ENCODE data around the gene DAP.
"Not testable (repeated sequence)": the region's sequence is repeated elsewhere in the genome, so short reads cannot be mapped to it uniquely, and the experiment has no call there.

The DAP gene

DNA sequence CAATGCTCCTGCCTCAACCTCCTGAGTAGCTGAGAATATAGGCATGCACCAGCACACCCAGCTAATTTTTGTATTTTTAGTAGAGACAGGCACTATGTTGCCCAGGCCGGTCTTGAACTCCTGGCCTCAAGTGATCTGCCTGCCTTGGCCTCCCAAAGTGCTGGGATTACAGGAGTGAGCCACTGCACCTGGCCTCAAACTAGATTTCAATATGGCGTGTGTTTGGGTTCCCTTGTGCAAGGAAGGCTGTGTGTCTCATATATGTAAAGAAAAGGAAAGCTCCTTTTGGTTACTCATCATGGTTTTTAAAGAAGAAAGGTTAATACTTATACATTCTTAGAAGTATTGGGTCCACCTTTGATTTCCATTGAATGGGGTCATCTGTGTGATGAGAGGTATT is 126.5 kb downstream of the DAP start:
- TF ChIP-seq, protein P1, sequence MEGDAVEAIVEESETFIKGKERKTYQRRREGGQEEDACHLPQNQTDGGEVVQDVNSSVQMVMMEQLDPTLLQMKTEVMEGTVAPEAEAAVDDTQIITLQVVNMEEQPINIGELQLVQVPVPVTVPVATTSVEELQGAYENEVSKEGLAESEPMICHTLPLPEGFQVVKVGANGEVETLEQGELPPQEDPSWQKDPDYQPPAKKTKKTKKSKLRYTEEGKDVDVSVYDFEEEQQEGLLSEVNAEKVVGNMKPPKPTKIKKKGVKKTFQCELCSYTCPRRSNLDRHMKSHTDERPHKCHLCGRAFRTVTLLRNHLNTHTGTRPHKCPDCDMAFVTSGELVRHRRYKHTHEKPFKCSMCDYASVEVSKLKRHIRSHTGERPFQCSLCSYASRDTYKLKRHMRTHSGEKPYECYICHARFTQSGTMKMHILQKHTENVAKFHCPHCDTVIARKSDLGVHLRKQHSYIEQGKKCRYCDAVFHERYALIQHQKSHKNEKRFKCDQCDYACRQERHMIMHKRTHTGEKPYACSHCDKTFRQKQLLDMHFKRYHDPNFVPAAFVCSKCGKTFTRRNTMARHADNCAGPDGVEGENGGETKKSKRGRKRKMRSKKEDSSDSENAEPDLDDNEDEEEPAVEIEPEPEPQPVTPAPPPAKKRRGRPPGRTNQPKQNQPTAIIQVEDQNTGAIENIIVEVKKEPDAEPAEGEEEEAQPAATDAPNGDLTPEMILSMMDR (IDR thresholded peaks at IDR 0.05; ENCODE audit: insufficient read depth, low read length, missing control alignments): no peak
- CTCF ChIA-PET: interaction anchor here (1.1 to 3.3 kb wide), 6 partner anchors 22 to 192 kb away, joined by 3 to 17 read pairs (median 4); no protein-coding TSS in a partner anchor
- H3K4me3 ChIP-seq (ENCODE audit: low read depth, low read length): no peak overlapping the region
- POLR2A ChIA-PET: no interaction called here
- no peak for DNase-seq (ENCODE audit: low read depth, low spot score)

DNA sequence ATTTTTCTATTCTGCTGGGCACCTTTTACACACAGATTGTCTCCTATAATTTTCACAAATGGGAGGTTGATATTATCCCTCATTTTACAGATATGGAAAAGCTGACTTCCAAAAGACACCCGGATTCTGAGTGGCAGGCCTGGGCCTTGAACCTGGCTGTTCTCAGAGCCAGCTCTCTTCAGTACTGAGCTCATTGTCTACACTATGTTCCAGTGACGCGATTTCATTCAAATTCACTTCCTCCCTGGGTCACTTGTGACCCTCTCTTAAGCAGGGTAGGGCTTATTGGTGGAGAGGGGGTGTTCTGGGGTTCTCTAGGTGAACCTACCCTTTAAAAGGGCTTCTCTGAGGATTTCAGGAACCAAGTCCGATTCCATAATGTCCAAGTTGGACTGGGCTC is 127.0 kb downstream of the DAP start:
- ChIA-PET POLR2A (no interaction called here), CTCF (interaction anchor here (1.0 to 2.7 kb wide), 4 partner anchors 22 to 182 kb away, joined by 3 to 12 read pairs (median 3); no protein-coding TSS in a partner anchor)

DNA sequence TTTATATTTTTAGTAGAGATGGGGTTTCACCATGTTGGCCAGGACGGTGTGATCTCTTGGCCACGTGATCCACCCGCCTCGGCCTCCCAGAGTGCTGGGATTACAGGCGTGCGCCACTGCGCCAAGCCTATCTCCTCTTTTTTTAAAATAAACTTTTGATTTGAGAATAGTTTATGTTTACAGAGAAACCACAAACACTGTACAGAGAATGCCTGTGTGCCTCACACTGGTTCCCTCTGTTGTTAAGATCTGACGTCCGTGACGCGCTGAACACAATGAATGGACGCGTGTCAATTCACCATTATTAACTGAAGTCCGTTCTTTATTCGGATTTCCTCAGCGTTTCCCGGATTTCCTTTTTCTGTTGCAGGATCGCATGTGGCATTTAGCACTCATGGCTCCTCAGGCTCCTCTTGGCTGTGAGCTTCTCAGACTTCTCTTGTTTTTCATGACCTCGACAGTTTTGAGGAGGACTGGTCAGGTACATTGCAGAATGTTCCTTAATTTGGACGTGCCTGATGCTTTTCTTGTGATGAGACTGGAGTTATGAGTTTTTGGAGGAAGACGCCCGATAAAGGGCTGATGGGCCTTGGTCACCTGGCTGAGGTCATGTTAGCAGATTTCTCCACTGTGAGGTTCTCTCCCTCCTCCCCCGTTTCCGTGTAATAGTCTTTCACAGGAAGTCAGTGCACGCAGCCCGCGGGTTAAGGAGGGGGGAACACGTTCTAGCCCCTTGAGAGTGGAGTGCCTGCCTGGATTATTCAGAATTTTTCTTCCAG is 127.6 kb downstream of the DAP start:
- POLR2A ChIA-PET: no interaction called here
- TF ChIP-seq, protein P1 (IDR thresholded peaks at IDR 0.05; ENCODE audit: insufficient read depth, low read length, missing control alignments): no peak
- H3K4me3 ChIP-seq (ENCODE audit: low read depth, low read length): no peak overlapping the region
- DNase-seq (ENCODE audit: low read depth, low spot score): no peak
- CTCF ChIA-PET: interaction anchor here (1.0 to 2.7 kb wide), 2 partner anchors 61 to 181 kb away, joined by 3 to 12 read pairs; no protein-coding TSS in a partner anchor

More for the DNA sequence above, 127.0 kb downstream of the DAP start:
- no peak for DNase-seq (ENCODE audit: low read depth, low spot score)
- TF ChIP-seq, protein P1 (IDR thresholded peaks at IDR 0.05; ENCODE audit: insufficient read depth, low read length, missing control alignments): no peak
- no peak overlapping the region for H3K4me3 ChIP-seq (ENCODE audit: low read depth, low read length)

- H3K4me3 ChIP-seq (ENCODE audit: low read depth, low read length): no peak overlapping the region
- ChIA-PET POLR2A (interaction anchor here (0.6 kb wide), 1 partner anchor 89 kb away, joined by 3 read pairs; no protein-coding TSS in a partner anchor), CTCF (interaction anchor here (1.0 to 2.7 kb wide), 3 partner anchors 177 to 180 kb away, joined by 3 to 12 read pairs (median 3); no protein-coding TSS in a partner anchor)
- DNase-seq (ENCODE audit: low read depth, low spot score): no peak
- TF ChIP-seq, protein P1 (IDR thresholded peaks at IDR 0.05; ENCODE audit: insufficient read depth, low read length, missing control alignments): no peak
Measured at GRCh38 chr5:10632110-10632761, 128.8 kb downstream of the DAP start.

DNA sequence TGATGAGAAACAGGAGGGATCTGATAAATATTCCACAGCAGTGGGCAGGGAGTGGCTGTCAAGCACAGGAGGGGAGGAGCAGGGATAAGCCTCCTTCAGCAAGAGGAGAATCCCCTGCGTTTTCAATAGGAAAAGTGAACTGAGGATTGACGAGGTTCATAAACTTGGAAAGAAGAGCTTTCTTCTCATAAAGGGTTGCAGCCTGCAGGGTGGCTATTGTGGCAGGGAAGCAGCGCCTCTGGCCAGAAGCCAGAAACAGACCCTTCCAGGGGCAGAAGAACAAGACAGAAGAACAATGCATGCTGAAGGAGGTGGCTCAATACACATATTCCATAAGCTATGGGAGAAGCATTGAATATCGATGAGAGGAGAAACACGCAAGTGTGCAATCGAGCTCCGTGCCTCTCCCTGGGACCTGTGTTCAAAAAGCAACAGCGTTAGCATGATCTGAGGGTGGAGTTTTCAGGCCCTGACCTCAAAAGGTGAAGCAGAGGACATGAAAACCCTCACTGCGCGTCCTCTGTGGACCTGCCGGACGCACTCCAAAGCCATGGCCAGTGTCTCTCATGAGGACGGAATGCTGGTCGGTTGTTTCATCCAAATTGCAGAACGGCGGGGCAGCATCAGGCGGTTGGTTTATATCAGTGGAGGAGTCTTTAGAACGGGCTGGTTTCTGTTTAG is 129.6 kb downstream of the DAP start:
- CTCF ChIA-PET: interaction anchor here (1.0 to 1.2 kb wide), 2 partner anchors 177 to 178 kb away, joined by 3 read pairs; no protein-coding TSS in a partner anchor
- no peak for DNase-seq (ENCODE audit: low read depth, low spot score)
- no peak overlapping the region for H3K4me3 ChIP-seq (ENCODE audit: low read depth, low read length)
- POLR2A ChIA-PET: no interaction called here
- TF ChIP-seq, protein P1 (IDR thresholded peaks at IDR 0.05; ENCODE audit: insufficient read depth, low read length, missing control alignments): no peak

- POLR2A ChIA-PET; H3K4me3 ChIP-seq (ENCODE audit: low read depth, low read length); DNase-seq (ENCODE audit: low read depth, low spot score): not testable (repeated sequence)
- CTCF ChIA-PET: interaction anchor here (1.2 to 6.6 kb wide), 2 partner anchors 176 to 178 kb away, joined by 3 to 256 read pairs; no protein-coding TSS in a partner anchor
Measured at GRCh38 chr5:10630744-10631143, 130.3 kb downstream of the DAP start.

Data from AG04449 (cell line).